WTC11 (cell line): ENCODE data around the gene IZUMO4. TPM values are rescaled to one million over a fixed set of nuclear protein-coding genes. Genes with fewer than 3 reads are reported as not detected.

Source experiments
- ATAC-seq: fragments of 200-7000 bp; cut with Tn5 transposase; 2 replicates; pipeline ENCODE4 v1.10.0; 2021; ENCODE audit warnings: mild to moderate bottlenecking, moderate library complexity
- CTCF ChIA-PET: fragments of 300-600 bp; sonication (Branson Sonifier 250); formaldehyde crosslinking; loops from one replicate; lab custom pipeline; 2021; ENCODE audit warnings: antibody characterized with exemption; lab: Charles Lee
- POLR2A ChIA-PET: fragments of 350-600 bp; sonication (Branson Sonifier 250); formaldehyde crosslinking; loops from one replicate; lab custom pipeline; 2021; ENCODE audit warnings: antibody characterized with exemption; lab: Charles Lee
- DNase-seq: peaks from one replicate; pipeline ENCODE4 v3.0.0; 2021; ENCODE audit warnings: low spot score
- H3K27ac Mint-ChIP-seq: 2 replicates; pipeline ENCODE4 v1.8.0; 2021; ENCODE audit warnings: mixed read lengths
- H3K27me3 Mint-ChIP-seq: 2 replicates; pipeline ENCODE4 v1.8.0; 2021; ENCODE audit warnings: low read depth, mild to moderate bottlenecking, moderate library complexity, mixed read lengths
- H3K36me3 Mint-ChIP-seq: 2 replicates; pipeline ENCODE4 v1.8.0; 2021; ENCODE audit warnings: mixed read lengths
- H3K4me1 Mint-ChIP-seq: 2 replicates; pipeline ENCODE4 v1.8.0; 2022; ENCODE audit warnings: mixed read lengths
- H3K4me3 Mint-ChIP-seq: 2 replicates; pipeline ENCODE4 v1.8.0; 2021; ENCODE audit warnings: mild to moderate bottlenecking, moderate library complexity, mixed read lengths
- H3K9me3 Mint-ChIP-seq: 2 replicates; pipeline ENCODE4 v1.8.0; 2021; ENCODE audit warnings: mixed read lengths
- CREB1 ChIP-seq: sonication (generic); formaldehyde crosslinking; IDR thresholded peaks from 2 replicates; pipeline ENCODE4 v1.8.0; 2023; ENCODE audit warnings: mild to moderate bottlenecking, missing genetic modification reagents
- ELF4 ChIP-seq: sonication (generic); formaldehyde crosslinking; IDR thresholded peaks from 2 replicates; pipeline ENCODE4 v1.8.1; 2022; ENCODE audit warnings: low read depth, mild to moderate bottlenecking, moderate library complexity, missing genetic modification reagents
- ETV6 ChIP-seq: sonication (generic); formaldehyde crosslinking; IDR thresholded peaks from 2 replicates; pipeline ENCODE4 v1.8.1; 2022; ENCODE audit warnings: mild to moderate bottlenecking, missing genetic modification reagents
- JUN ChIP-seq: sonication (generic); formaldehyde crosslinking; IDR thresholded peaks from 2 replicates; pipeline ENCODE4 v1.8.0; 2023; ENCODE audit warnings: mild to moderate bottlenecking, missing genetic modification reagents
- NFE2L1 ChIP-seq: sonication (generic); formaldehyde crosslinking; IDR thresholded peaks from 2 replicates; pipeline ENCODE4 v1.8.1; 2023; ENCODE audit warnings: missing genetic modification reagents
- SMAD3 ChIP-seq: sonication (generic); formaldehyde crosslinking; IDR thresholded peaks from 2 replicates; pipeline ENCODE4 v1.8.0; 2022; ENCODE audit warnings: missing genetic modification reagents, mild to moderate bottlenecking, borderline replicate concordance
- SOX15 ChIP-seq: fragments of 250-450 bp; sonication (Bioruptor Pico); IDR thresholded peaks from 2 replicates; pipeline ENCODE4 v1.9.0; 2021; ENCODE audit warnings: mild to moderate bottlenecking
- TEAD4 ChIP-seq: sonication (generic); formaldehyde crosslinking; IDR thresholded peaks from 2 replicates; pipeline ENCODE4 v1.8.0; 2022; ENCODE audit warnings: mild to moderate bottlenecking, missing genetic modification reagents
- TP53 ChIP-seq: sonication (generic); formaldehyde crosslinking; IDR thresholded peaks from 2 replicates; pipeline ENCODE4 v1.8.1; 2023; ENCODE audit warnings: mild to moderate bottlenecking, missing genetic modification reagents
- ZNF263 ChIP-seq: sonication (generic); formaldehyde crosslinking; IDR thresholded peaks from 2 replicates; pipeline ENCODE4 v1.8.1; 2022; ENCODE audit warnings: low read depth, mild to moderate bottlenecking, moderate library complexity, missing genetic modification reagents
- total RNA-seq: library from RNA; stranded (reverse); gene quantifications from 3 replicates; pipeline ENCODE4 v1.2.3, GENCODE V29; 2021
- TF ChIP-seq, protein P1 (sequence below): sonication (generic); formaldehyde crosslinking; IDR thresholded peaks from 2 replicates; pipeline ENCODE4 v1.8.1; 2022; ENCODE audit warnings: low read depth, mild to moderate bottlenecking, moderate library complexity, missing genetic modification reagents, borderline replicate concordance
- TF ChIP-seq, protein P2 (sequence below): fragments of 250-450 bp; sonication (Bioruptor Pico); IDR thresholded peaks from 2 replicates; pipeline ENCODE4 v1.9.0; 2021; ENCODE audit warnings: mild to moderate bottlenecking
- TF ChIP-seq, protein P3 (sequence below): sonication (generic); formaldehyde crosslinking; IDR thresholded peaks from 2 replicates; pipeline ENCODE4 v1.8.1; 2023; ENCODE audit warnings: mild to moderate bottlenecking, missing genetic modification reagents
- TF ChIP-seq, protein P4 (sequence below): sonication (generic); formaldehyde crosslinking; IDR thresholded peaks from 2 replicates; pipeline ENCODE4 v1.8.1; 2023; ENCODE audit warnings: mild to moderate bottlenecking, missing genetic modification reagents, borderline replicate concordance
- TF ChIP-seq, protein P5 (sequence below): fragments of 250-450 bp; sonication (Bioruptor Pico); IDR thresholded peaks from 2 replicates; pipeline ENCODE4 v1.8.0; 2021; ENCODE audit warnings: mild to moderate bottlenecking
- TF ChIP-seq, protein P6 (sequence below): sonication (generic); formaldehyde crosslinking; IDR thresholded peaks from 2 replicates; pipeline ENCODE4 v1.8.0; 2023; ENCODE audit warnings: mild to moderate bottlenecking, missing genetic modification reagents

IZUMO4 gene
- total RNA-seq, 1 experiment from 2014 or later: 1.9 TPM

DNA sequence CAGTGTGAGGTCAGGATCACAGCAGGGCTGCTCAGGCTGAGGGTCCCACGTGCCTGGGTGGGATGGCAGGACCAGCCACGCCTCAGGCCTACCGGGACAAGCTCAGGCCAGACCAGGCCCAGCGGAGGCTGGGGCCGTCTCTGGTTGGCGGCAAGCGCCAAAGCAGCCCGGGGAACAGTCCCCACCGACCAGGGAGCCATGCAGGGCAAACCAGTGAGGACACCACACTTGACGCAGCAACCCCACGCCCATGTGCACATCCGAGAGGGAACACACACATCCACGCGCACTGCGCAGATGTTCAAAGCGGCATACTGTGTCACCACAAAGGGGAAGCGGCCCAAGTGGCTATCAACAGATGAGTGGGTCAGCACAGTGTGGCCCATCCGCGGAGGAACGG, 15.2 kb downstream of the IZUMO4 start:
- Mint-ChIP-seq H3K27me3 (no peaks in the 10 kb centered on the region), H3K4me3 (no peak overlapping the region), H3K9me3 (0 out of 2 replicates have a peak, but pooled peaks cover 4% of the 10 kb centered on the region), H3K4me1 (no peaks in the 10 kb centered on the region), H3K27ac (no peak overlapping the region), H3K36me3 (peaks cover 58% of the 10 kb centered on the region)
- POLR2A ChIA-PET: no interaction called here
- DNase-seq (no peak), ATAC-seq (no peak)
- TF ChIP-seq ELF4 (CRISPR knock-in tag): no peak
- TF ChIP-seq JUN: no peak
- TF ChIP-seq ETV6 (CRISPR knock-in tag): no peak
- TF ChIP-seq, protein P1, sequence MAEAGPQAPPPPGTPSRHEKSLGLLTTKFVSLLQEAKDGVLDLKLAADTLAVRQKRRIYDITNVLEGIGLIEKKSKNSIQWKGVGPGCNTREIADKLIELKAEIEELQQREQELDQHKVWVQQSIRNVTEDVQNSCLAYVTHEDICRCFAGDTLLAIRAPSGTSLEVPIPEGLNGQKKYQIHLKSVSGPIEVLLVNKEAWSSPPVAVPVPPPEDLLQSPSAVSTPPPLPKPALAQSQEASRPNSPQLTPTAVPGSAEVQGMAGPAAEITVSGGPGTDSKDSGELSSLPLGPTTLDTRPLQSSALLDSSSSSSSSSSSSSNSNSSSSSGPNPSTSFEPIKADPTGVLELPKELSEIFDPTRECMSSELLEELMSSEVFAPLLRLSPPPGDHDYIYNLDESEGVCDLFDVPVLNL: no peak
- no peak for TF ChIP-seq SMAD3 (CRISPR knock-in tag)
- no peak for TF ChIP-seq SOX15 (CRISPR knock-in tag)
- no peak for TF ChIP-seq NFE2L1 (CRISPR knock-in tag)
- no peak for TF ChIP-seq TEAD4 (CRISPR knock-in tag)
- no peak for TF ChIP-seq CREB1 (CRISPR knock-in tag)
- TF ChIP-seq, protein P2, sequence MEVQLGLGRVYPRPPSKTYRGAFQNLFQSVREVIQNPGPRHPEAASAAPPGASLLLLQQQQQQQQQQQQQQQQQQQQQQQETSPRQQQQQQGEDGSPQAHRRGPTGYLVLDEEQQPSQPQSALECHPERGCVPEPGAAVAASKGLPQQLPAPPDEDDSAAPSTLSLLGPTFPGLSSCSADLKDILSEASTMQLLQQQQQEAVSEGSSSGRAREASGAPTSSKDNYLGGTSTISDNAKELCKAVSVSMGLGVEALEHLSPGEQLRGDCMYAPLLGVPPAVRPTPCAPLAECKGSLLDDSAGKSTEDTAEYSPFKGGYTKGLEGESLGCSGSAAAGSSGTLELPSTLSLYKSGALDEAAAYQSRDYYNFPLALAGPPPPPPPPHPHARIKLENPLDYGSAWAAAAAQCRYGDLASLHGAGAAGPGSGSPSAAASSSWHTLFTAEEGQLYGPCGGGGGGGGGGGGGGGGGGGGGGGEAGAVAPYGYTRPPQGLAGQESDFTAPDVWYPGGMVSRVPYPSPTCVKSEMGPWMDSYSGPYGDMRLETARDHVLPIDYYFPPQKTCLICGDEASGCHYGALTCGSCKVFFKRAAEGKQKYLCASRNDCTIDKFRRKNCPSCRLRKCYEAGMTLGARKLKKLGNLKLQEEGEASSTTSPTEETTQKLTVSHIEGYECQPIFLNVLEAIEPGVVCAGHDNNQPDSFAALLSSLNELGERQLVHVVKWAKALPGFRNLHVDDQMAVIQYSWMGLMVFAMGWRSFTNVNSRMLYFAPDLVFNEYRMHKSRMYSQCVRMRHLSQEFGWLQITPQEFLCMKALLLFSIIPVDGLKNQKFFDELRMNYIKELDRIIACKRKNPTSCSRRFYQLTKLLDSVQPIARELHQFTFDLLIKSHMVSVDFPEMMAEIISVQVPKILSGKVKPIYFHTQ (CRISPR knock-in tag): no peak
- CTCF ChIA-PET: interaction anchor here (1.0 to 1.2 kb wide), 2 partner anchors 44 to 92 kb away, joined by 3 read pairs; no protein-coding TSS in a partner anchor

DNA sequence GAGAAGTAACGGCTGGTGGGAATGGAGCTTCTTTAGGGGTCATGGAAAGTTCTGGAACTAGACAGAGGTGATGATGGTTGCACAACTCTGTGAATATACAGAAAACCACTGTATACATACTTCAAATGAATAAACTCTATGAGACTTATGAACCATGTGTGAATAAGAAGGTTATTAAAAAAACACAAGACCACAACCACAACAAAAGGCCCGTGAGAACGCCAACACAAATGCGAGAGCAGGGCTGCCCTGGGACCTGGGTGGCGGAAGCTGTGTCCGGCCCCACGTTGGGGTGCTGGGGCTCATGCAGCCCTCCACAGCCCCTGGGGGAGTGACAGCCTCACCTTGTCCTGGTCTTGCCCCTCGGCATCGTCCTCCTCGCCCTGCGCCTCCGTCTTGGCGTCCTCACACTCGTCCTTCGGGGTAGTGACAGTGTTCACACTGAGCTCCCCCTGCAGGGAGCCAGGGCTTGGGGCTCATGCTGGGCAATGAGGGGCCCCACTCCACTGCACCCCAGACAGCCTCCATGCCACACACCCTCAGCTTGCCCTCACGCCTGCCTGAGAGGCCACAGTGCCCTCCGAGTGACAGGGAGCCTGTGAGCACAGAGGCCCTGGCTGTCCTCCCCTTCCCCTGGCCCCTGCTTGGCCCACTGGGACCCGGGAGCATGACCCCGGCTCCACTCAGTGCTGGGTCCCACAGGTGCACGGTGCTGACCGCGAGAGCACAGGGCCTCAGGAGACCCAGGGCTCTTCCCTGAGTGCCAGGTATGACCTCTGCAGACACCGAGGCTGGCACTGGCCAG, 16.0 kb downstream of the IZUMO4 start:
- ChIA-PET CTCF (interaction anchor here (0.6 kb wide), 1 partner anchor 43 kb away, joined by 3 read pairs; no protein-coding TSS in a partner anchor), POLR2A (no interaction called here)
- Mint-ChIP-seq H3K4me1 (no peaks in the 10 kb centered on the region), H3K27ac (no peak overlapping the region), H3K27me3 (no peaks in the 10 kb centered on the region), H3K36me3 (peaks cover 54% of the 10 kb centered on the region), H3K4me3 (no peak overlapping the region), H3K9me3 (no peaks in the 10 kb centered on the region)
- TF ChIP-seq, protein P3, sequence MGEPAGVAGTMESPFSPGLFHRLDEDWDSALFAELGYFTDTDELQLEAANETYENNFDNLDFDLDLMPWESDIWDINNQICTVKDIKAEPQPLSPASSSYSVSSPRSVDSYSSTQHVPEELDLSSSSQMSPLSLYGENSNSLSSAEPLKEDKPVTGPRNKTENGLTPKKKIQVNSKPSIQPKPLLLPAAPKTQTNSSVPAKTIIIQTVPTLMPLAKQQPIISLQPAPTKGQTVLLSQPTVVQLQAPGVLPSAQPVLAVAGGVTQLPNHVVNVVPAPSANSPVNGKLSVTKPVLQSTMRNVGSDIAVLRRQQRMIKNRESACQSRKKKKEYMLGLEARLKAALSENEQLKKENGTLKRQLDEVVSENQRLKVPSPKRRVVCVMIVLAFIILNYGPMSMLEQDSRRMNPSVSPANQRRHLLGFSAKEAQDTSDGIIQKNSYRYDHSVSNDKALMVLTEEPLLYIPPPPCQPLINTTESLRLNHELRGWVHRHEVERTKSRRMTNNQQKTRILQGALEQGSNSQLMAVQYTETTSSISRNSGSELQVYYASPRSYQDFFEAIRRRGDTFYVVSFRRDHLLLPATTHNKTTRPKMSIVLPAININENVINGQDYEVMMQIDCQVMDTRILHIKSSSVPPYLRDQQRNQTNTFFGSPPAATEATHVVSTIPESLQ: no peak
- TF ChIP-seq, protein P4, sequence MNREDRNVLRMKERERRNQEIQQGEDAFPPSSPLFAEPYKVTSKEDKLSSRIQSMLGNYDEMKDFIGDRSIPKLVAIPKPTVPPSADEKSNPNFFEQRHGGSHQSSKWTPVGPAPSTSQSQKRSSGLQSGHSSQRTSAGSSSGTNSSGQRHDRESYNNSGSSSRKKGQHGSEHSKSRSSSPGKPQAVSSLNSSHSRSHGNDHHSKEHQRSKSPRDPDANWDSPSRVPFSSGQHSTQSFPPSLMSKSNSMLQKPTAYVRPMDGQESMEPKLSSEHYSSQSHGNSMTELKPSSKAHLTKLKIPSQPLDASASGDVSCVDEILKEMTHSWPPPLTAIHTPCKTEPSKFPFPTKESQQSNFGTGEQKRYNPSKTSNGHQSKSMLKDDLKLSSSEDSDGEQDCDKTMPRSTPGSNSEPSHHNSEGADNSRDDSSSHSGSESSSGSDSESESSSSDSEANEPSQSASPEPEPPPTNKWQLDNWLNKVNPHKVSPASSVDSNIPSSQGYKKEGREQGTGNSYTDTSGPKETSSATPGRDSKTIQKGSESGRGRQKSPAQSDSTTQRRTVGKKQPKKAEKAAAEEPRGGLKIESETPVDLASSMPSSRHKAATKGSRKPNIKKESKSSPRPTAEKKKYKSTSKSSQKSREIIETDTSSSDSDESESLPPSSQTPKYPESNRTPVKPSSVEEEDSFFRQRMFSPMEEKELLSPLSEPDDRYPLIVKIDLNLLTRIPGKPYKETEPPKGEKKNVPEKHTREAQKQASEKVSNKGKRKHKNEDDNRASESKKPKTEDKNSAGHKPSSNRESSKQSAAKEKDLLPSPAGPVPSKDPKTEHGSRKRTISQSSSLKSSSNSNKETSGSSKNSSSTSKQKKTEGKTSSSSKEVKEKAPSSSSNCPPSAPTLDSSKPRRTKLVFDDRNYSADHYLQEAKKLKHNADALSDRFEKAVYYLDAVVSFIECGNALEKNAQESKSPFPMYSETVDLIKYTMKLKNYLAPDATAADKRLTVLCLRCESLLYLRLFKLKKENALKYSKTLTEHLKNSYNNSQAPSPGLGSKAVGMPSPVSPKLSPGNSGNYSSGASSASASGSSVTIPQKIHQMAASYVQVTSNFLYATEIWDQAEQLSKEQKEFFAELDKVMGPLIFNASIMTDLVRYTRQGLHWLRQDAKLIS (CRISPR knock-in tag): no peak
- TF ChIP-seq, protein P5, sequence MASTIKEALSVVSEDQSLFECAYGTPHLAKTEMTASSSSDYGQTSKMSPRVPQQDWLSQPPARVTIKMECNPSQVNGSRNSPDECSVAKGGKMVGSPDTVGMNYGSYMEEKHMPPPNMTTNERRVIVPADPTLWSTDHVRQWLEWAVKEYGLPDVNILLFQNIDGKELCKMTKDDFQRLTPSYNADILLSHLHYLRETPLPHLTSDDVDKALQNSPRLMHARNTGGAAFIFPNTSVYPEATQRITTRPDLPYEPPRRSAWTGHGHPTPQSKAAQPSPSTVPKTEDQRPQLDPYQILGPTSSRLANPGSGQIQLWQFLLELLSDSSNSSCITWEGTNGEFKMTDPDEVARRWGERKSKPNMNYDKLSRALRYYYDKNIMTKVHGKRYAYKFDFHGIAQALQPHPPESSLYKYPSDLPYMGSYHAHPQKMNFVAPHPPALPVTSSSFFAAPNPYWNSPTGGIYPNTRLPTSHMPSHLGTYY (CRISPR knock-in tag): no peak
- TF ChIP-seq, protein P1: no peak
- TF ChIP-seq CREB1 (CRISPR knock-in tag) (no peak), TP53 (CRISPR knock-in tag) (no peak), ZNF263 (no peak)
- TF ChIP-seq, protein P6, sequence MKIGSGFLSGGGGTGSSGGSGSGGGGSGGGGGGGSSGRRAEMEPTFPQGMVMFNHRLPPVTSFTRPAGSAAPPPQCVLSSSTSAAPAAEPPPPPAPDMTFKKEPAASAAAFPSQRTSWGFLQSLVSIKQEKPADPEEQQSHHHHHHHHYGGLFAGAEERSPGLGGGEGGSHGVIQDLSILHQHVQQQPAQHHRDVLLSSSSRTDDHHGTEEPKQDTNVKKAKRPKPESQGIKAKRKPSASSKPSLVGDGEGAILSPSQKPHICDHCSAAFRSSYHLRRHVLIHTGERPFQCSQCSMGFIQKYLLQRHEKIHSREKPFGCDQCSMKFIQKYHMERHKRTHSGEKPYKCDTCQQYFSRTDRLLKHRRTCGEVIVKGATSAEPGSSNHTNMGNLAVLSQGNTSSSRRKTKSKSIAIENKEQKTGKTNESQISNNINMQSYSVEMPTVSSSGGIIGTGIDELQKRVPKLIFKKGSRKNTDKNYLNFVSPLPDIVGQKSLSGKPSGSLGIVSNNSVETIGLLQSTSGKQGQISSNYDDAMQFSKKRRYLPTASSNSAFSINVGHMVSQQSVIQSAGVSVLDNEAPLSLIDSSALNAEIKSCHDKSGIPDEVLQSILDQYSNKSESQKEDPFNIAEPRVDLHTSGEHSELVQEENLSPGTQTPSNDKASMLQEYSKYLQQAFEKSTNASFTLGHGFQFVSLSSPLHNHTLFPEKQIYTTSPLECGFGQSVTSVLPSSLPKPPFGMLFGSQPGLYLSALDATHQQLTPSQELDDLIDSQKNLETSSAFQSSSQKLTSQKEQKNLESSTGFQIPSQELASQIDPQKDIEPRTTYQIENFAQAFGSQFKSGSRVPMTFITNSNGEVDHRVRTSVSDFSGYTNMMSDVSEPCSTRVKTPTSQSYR: no peak
- ATAC-seq (no peak), DNase-seq (no peak)
